Keratinocyte (primary cell): ENCODE data around the gene ADPGK. TPM values are rescaled to one million over a fixed set of nuclear protein-coding genes. Genes with fewer than 3 reads are reported as not detected.
"Not testable (repeated sequence)": the region's sequence is repeated elsewhere in the genome, so short reads cannot be mapped to it uniquely, and the experiment has no call there.

Source experiments
- DNase-seq: peaks from one replicate; pipeline ENCODE4 v3.0.0-alpha.2; 2011; ENCODE audit warnings: low read depth, missing footprints, low spot score
- FAIRE-seq: peaks from 2 replicates; lab custom pipeline; 2011; peaks lifted over from hg19 to GRCh38; lab: Jason Lieb, UNC
- H2AFZ ChIP-seq: 2 replicates; pipeline ENCODE4 v1.6.0; 2012; ENCODE audit warnings: low read length, control low read depth, inconsistent platforms; ENCODE audit not compliant: control insufficient read depth
- H3K27ac ChIP-seq: 2 replicates; pipeline ENCODE4 v1.5.1; 2011; ENCODE audit warnings: low read length; ENCODE audit not compliant: control insufficient read depth, insufficient read depth
- H3K27me3 ChIP-seq: 3 replicates; pipeline ENCODE4 v1.6.0; 2011; ENCODE audit warnings: low read length; ENCODE audit not compliant: control insufficient read depth, insufficient read depth; ENCODE audit errors: extremely low read depth
- H3K36me3 ChIP-seq, 2 experiments: 2 replicates in 1 of 2; 3 replicates in 1 of 2; pipeline ENCODE4 v1.5.1; 2011; ENCODE audit warnings: low read length in 2 of 2, mild to moderate bottlenecking in 1 of 2; ENCODE audit not compliant: control insufficient read depth in 2 of 2, insufficient read depth in 2 of 2; ENCODE audit errors: extremely low read depth in 1 of 2
- H3K4me1 ChIP-seq: 3 replicates; pipeline ENCODE4 v1.5.1; 2011; ENCODE audit warnings: low read length; ENCODE audit not compliant: control insufficient read depth, insufficient read depth; ENCODE audit errors: extremely low read depth
- H3K4me2 ChIP-seq: 3 replicates; pipeline ENCODE4 v1.6.0; 2011; ENCODE audit warnings: low read depth, low read length; ENCODE audit not compliant: control insufficient read depth, insufficient read depth; ENCODE audit errors: extremely low read depth
- H3K4me3 ChIP-seq, 3 experiments: fragments of 200-600 bp in 1 of 3; sonication (generic) in 1 of 3; 2 replicates in 2 of 3; 3 replicates in 1 of 3; pipeline ENCODE4 v1.5.1; 2011 to 2016; ENCODE audit warnings: low read length in 3 of 3, mild to moderate bottlenecking in 3 of 3, control low read depth in 2 of 3, inconsistent platforms in 1 of 3, low read depth in 1 of 3, mixed read lengths in 1 of 3, mixed run types in 1 of 3, moderate library complexity in 1 of 3; ENCODE audit not compliant: control insufficient read depth in 2 of 3, insufficient read depth in 2 of 3; ENCODE audit errors: extremely low read depth in 1 of 3
- H3K79me2 ChIP-seq: 2 replicates; pipeline ENCODE4 v1.6.0; 2012; ENCODE audit warnings: low read length; ENCODE audit not compliant: control insufficient read depth, insufficient read depth
- H3K9ac ChIP-seq: 3 replicates; pipeline ENCODE4 v1.6.0; 2011; ENCODE audit warnings: low read length; ENCODE audit not compliant: control insufficient read depth, insufficient read depth; ENCODE audit errors: extremely low read depth
- H3K9me1 ChIP-seq: 3 replicates; pipeline ENCODE4 v1.6.0; 2011; ENCODE audit warnings: low read length; ENCODE audit not compliant: control insufficient read depth, insufficient read depth; ENCODE audit errors: extremely low read depth
- H3K9me3 ChIP-seq: 2 replicates; pipeline ENCODE4 v1.5.1; 2012; ENCODE audit warnings: low read depth, low read length; ENCODE audit not compliant: control insufficient read depth
- H4K20me1 ChIP-seq: 3 replicates; pipeline ENCODE4 v1.6.0; 2011; ENCODE audit warnings: low read length; ENCODE audit not compliant: control insufficient read depth, insufficient read depth; ENCODE audit errors: extremely low read depth
- EZH2 ChIP-seq: IDR thresholded peaks from one replicate; pipeline ENCODE4 v1.6.1; 2012; ENCODE audit warnings: inconsistent platforms, mild to moderate bottlenecking, low read length, moderate library complexity
- dilution Hi-C: fragments of 300-500 bp; cut with MboI; formaldehyde crosslinking; loops from one replicate; pipeline ENCODE4 v1.7.0; 2020; ENCODE audit warnings: low sequenced_read_pairs; ENCODE audit not compliant: extremely low pct_ligation_motif_present
- polyA plus RNA-seq, 5 experiments: library from polyadenylated mRNA; depleted of rRNA in 3 of 5; stranded (reverse) in 3 of 5; stranded (forward) in 1 of 5; unstranded in 1 of 5; fragments of >200 nt; gene quantifications; 1 replicate in 1 of 5; 2 replicates in 3 of 5; 3 replicates in 1 of 5; pipeline versions ENCODE4 v1.2.1 to v1.2.3, GENCODE V29; 2011 to 2012; ENCODE audit warnings: missing spikeins in 2 of 5, low read depth in 1 of 5, low replicate concordance in 1 of 5
- TF ChIP-seq, protein P1 (sequence below), 3 experiments: IDR thresholded peaks in 1 of 3; conservative IDR thresholded peaks in 1 of 3; optimal IDR thresholded peaks in 1 of 3; 2 replicates in 2 of 3; 3 replicates in 1 of 3; pipeline versions ENCODE3 to v1.5.1; 2011; ENCODE audit warnings: low read length in 3 of 3, mild to moderate bottlenecking in 3 of 3, moderate library complexity in 2 of 3, control low read depth in 1 of 3, inconsistent platforms in 1 of 3; ENCODE audit not compliant: insufficient read depth in 2 of 3; ENCODE audit errors: extremely low read depth in 1 of 3

Gene ADPGK
- polyA plus RNA-seq, 1 donor (not counting 4 experiments of a cell fraction or from before 2014, with no cell fraction given): 62.3 TPM

- no peak overlapping the region for H3K4me3 ChIP-seq
These were observed 59.5 kb downstream of the ADPGK start for GRCh38 chr15:72724028-72724427.

GRCh38 chr15:72722071-72722696 lies 61.4 kb downstream of the ADPGK start:
- dilution Hi-C loops: no loop called here
- no peaks in the 10 kb centered on the region for H3K79me2 ChIP-seq
- no peak overlapping the region for H3K27ac ChIP-seq
- H3K4me3 ChIP-seq: no peak overlapping the region
- DNase-seq: peak; percentile 21
- FAIRE-seq: peak; percentile 89
- no peak overlapping the region for H2AFZ ChIP-seq
- no peaks in the 10 kb centered on the region for H3K9me1 ChIP-seq
- H3K36me3 ChIP-seq: peaks cover 0 to 4% of the 10 kb centered on the region in 2 experiments
- no peaks in the 10 kb centered on the region for H3K4me1 ChIP-seq
- no peaks in the 10 kb centered on the region for H3K9me3 ChIP-seq
- H3K9ac ChIP-seq: no peak overlapping the region
- H4K20me1 ChIP-seq: no peaks in the 10 kb centered on the region
- no peak for TF ChIP-seq EZH2
- TF ChIP-seq, protein P1, sequence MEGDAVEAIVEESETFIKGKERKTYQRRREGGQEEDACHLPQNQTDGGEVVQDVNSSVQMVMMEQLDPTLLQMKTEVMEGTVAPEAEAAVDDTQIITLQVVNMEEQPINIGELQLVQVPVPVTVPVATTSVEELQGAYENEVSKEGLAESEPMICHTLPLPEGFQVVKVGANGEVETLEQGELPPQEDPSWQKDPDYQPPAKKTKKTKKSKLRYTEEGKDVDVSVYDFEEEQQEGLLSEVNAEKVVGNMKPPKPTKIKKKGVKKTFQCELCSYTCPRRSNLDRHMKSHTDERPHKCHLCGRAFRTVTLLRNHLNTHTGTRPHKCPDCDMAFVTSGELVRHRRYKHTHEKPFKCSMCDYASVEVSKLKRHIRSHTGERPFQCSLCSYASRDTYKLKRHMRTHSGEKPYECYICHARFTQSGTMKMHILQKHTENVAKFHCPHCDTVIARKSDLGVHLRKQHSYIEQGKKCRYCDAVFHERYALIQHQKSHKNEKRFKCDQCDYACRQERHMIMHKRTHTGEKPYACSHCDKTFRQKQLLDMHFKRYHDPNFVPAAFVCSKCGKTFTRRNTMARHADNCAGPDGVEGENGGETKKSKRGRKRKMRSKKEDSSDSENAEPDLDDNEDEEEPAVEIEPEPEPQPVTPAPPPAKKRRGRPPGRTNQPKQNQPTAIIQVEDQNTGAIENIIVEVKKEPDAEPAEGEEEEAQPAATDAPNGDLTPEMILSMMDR (optimal IDR thresholded peaks at IDR 0.05 in 1 of 3, IDR thresholded peaks at IDR 0.05 in 1 of 3, conservative IDR thresholded peaks at IDR 0.05 in 1 of 3; ENCODE audit: extremely low read depth in 1 of 3, insufficient read depth in 2 of 3, low read length in 3 of 3): peak; percentile 72 to 88 (median 76)
- H3K27me3 ChIP-seq: no peaks in the 10 kb centered on the region
- no peak overlapping the region for H3K4me2 ChIP-seq

More at GRCh38 chr15:72724028-72724427, 59.5 kb downstream of the ADPGK start:
- Histone ChIP-seq H3K9ac (no peak overlapping the region), H2AFZ (no peak overlapping the region), H3K4me1 (no peaks in the 10 kb centered on the region), H3K27ac (no peak overlapping the region), H3K27me3 (no peaks in the 10 kb centered on the region), H3K9me1 (no peaks in the 10 kb centered on the region), H3K79me2 (no peaks in the 10 kb centered on the region), H4K20me1 (no peaks in the 10 kb centered on the region), H3K9me3 (no peaks in the 10 kb centered on the region), H3K4me2 (no peak overlapping the region), H3K36me3 (no peaks in the 10 kb centered on the region)
- dilution Hi-C loops: no loop called here
- DNase-seq: no peak
- no peak for TF ChIP-seq EZH2
- TF ChIP-seq, protein P1 (optimal IDR thresholded peaks at IDR 0.05 in 1 of 3, IDR thresholded peaks at IDR 0.05 in 1 of 3, conservative IDR thresholded peaks at IDR 0.05 in 1 of 3; ENCODE audit: extremely low read depth in 1 of 3, insufficient read depth in 2 of 3, low read length in 3 of 3): no peak
- no peak for FAIRE-seq

- dilution Hi-C loops, H3K27me3 ChIP-seq, H3K4me1 ChIP-seq: not testable (repeated sequence)
These were observed 74.8 kb downstream of the ADPGK start for GRCh38 chr15:72708551-72709303.

More at GRCh38 chr15:72708551-72709303, 74.8 kb downstream of the ADPGK start:
- not testable (repeated sequence) for H2AFZ ChIP-seq, H3K27ac ChIP-seq, FAIRE-seq, H3K4me3 ChIP-seq, DNase-seq, H3K36me3 ChIP-seq, H4K20me1 ChIP-seq, H3K9me3 ChIP-seq, H3K9me1 ChIP-seq, H3K79me2 ChIP-seq, H3K9ac ChIP-seq, H3K4me2 ChIP-seq
